Neuronal stem cell (in vitro differentiated cells): ENCODE data around the gene VPS8.

Source experiments
- DNase-seq: peaks from one replicate; pipeline ENCODE4 v3.0.0-alpha.2; 2013; ENCODE audit warnings: low spot score
- H2AFZ ChIP-seq: one replicate; pipeline ENCODE4 v1.6.1; 2013; ENCODE audit warnings: mild to moderate bottlenecking, low read length, inconsistent platforms
- H2AK5ac ChIP-seq: 2 replicates; pipeline ENCODE4 v1.6.1; 2013; ENCODE audit warnings: low read depth, mild to moderate bottlenecking, inconsistent platforms, low read length, moderate library complexity, mixed read lengths
- H2BK120ac ChIP-seq: 2 replicates; pipeline ENCODE4 v1.6.1; 2013; ENCODE audit warnings: low read depth, mild to moderate bottlenecking, inconsistent platforms, low read length, moderate library complexity, mixed read lengths
- H2BK12ac ChIP-seq: one replicate; pipeline ENCODE4 v1.6.1; 2013; ENCODE audit warnings: low read length, inconsistent platforms
- H2BK15ac ChIP-seq: 2 replicates; pipeline ENCODE4 v1.6.1; 2013; ENCODE audit warnings: mild to moderate bottlenecking, low read length, inconsistent platforms, mixed read lengths
- H2BK5ac ChIP-seq: one replicate; pipeline ENCODE4 v1.6.1; 2013; ENCODE audit warnings: inconsistent platforms, mild to moderate bottlenecking, low read length, moderate library complexity
- H3K14ac ChIP-seq: one replicate; pipeline ENCODE4 v1.6.1; 2013; ENCODE audit warnings: low read length, inconsistent platforms
- H3K18ac ChIP-seq: 2 replicates; pipeline ENCODE4 v1.6.1; 2013; ENCODE audit warnings: low read length, inconsistent platforms
- H3K23ac ChIP-seq: 2 replicates; pipeline ENCODE4 v1.6.1; 2013; ENCODE audit warnings: low read depth, mild to moderate bottlenecking, mixed read lengths, low read length, inconsistent platforms; ENCODE audit not compliant: poor library complexity
- H3K27ac ChIP-seq: replicated peaks from 3 replicates; pipeline ENCODE4 v1.5.1; 2013; ENCODE audit warnings: low read length, inconsistent platforms
- H3K27me3 ChIP-seq, 3 experiments: 2 replicates each; pipeline ENCODE4 v1.6.1; 2013; ENCODE audit warnings: low read length in 3 of 3, mild to moderate bottlenecking in 2 of 3, inconsistent platforms in 1 of 3, low read depth in 1 of 3, mixed read lengths in 1 of 3, moderate library complexity in 1 of 3; ENCODE audit not compliant: control insufficient read depth in 3 of 3, insufficient read depth in 3 of 3
- H3K36me3 ChIP-seq, 2 donors: replicated peaks in 1 of 2; 2 replicates each; pipeline ENCODE4 v1.6.1; 2013; ENCODE audit warnings: low read length in 2 of 2; ENCODE audit not compliant: control insufficient read depth in 2 of 2, insufficient read depth in 2 of 2
- H3K4ac ChIP-seq: 2 replicates; pipeline ENCODE4 v1.6.1; 2013; ENCODE audit warnings: inconsistent platforms, mild to moderate bottlenecking, low read length, moderate library complexity
- H3K4me1 ChIP-seq, 2 donors: 1 replicate in 1 of 2; 2 replicates in 1 of 2; pipeline ENCODE4 v1.6.1; 2013; ENCODE audit warnings: low read length in 2 of 2, low read depth in 1 of 2; ENCODE audit not compliant: control insufficient read depth in 2 of 2, insufficient read depth in 1 of 2
- H3K4me2 ChIP-seq: one replicate; pipeline ENCODE4 v1.6.1; 2013; ENCODE audit warnings: mild to moderate bottlenecking, low read length, inconsistent platforms; ENCODE audit not compliant: insufficient read depth, poor library complexity, severe bottlenecking
- H3K4me3 ChIP-seq, 2 donors: 2 replicates each; pipeline ENCODE4 v1.5.1; 2013; ENCODE audit warnings: low read length in 2 of 2, mild to moderate bottlenecking in 2 of 2, inconsistent platforms in 1 of 2, moderate library complexity in 1 of 2
- H3K79me1 ChIP-seq: one replicate; pipeline ENCODE4 v1.6.1; 2013; ENCODE audit warnings: low read depth, mild to moderate bottlenecking, inconsistent platforms, low read length, moderate library complexity
- H3K9ac ChIP-seq: one replicate; pipeline ENCODE4 v1.6.1; 2013; ENCODE audit warnings: mild to moderate bottlenecking, low read depth, low read length, inconsistent platforms; ENCODE audit not compliant: poor library complexity
- H3K9me3 ChIP-seq, 2 donors: replicated peaks in 1 of 2; 2 replicates each; pipeline versions ENCODE3 to v1.6.1; 2013; ENCODE audit warnings: low read length in 2 of 2, mild to moderate bottlenecking in 2 of 2, inconsistent platforms in 1 of 2, low read depth in 1 of 2, mixed read lengths in 1 of 2, moderate library complexity in 1 of 2; ENCODE audit not compliant: control insufficient read depth in 2 of 2, insufficient read depth in 1 of 2
- H4K8ac ChIP-seq: one replicate; pipeline ENCODE4 v1.6.1; 2013; ENCODE audit warnings: low read depth, mild to moderate bottlenecking, inconsistent platforms, low read length, moderate library complexity
- H4K91ac ChIP-seq: one replicate; pipeline ENCODE4 v1.6.1; 2013; ENCODE audit warnings: low read length, low read depth, mild to moderate bottlenecking, inconsistent platforms; ENCODE audit not compliant: poor library complexity
- WGBS, 2 donors: extraction: QIAGEN DNeasy Blood & Tissue Kit; methylation state at CpG; one replicate each; pipeline ENCODE4 v1.1.7; 2013; ENCODE audit warnings: missing lambda C conversion rate in 2 of 2, mixed read lengths in 1 of 2; ENCODE audit not compliant: insufficient read length in 2 of 2, insufficient replicate concordance in 1 of 2; ENCODE audit errors: extremely low coverage in 2 of 2; 5-methylcytosine and 5-hydroxymethylcytosine counted together

VPS8 gene

DNA sequence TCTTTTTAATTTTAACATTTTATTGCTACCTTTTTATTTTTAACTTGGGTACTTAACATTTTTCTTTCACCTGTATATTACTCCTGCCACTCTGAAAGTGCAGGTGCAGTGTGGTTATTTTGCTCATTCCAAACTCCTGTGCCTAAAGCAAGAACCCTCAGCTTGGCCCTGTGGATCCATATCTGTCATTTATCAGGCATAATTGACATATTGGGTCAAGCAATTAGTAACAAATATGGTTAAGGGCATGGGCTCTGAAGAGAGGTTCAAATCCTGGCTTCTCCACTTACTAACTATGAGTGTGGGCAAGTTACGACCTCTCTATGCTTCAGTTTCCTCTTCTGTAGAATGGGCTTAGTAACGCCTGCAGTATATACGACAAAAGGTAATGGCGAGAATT, 9.8 kb upstream of the VPS8 start:
- no peak overlapping the region for H3K4me3 ChIP-seq
- no peak overlapping the region for H3K18ac ChIP-seq
- H2AK5ac ChIP-seq = no peak overlapping the region
- H3K9me3 ChIP-seq = peaks cover 0 to 4% of the 10 kb centered on the region in 2 donors
- no peak overlapping the region for H3K9ac ChIP-seq
- DNase-seq = no peak
- H2BK120ac ChIP-seq = no peak overlapping the region
- H3K27me3 ChIP-seq = peaks cover 0 to 39% (median 0%) of the 10 kb centered on the region in 3 experiments
- H2BK12ac ChIP-seq = no peak overlapping the region
- H2BK15ac ChIP-seq = no peak overlapping the region
- no peaks in the 10 kb centered on the region for H3K4me1 ChIP-seq
- no peaks in the 10 kb centered on the region for H3K36me3 ChIP-seq
- no peaks in the 10 kb centered on the region for H3K79me1 ChIP-seq
- H2BK5ac ChIP-seq = no peak overlapping the region
- WGBS, 2 donors = no CpG with 5 or more reads among the region's 4 CpGs
- no peak overlapping the region for H2AFZ ChIP-seq
- no peak overlapping the region for H3K27ac ChIP-seq
- no peak overlapping the region for H4K91ac ChIP-seq
- no peak overlapping the region for H4K8ac ChIP-seq
- H3K4me2 ChIP-seq = no peak overlapping the region
- no peak overlapping the region for H3K4ac ChIP-seq
- no peak overlapping the region for H3K23ac ChIP-seq
- no peak overlapping the region for H3K14ac ChIP-seq

DNA sequence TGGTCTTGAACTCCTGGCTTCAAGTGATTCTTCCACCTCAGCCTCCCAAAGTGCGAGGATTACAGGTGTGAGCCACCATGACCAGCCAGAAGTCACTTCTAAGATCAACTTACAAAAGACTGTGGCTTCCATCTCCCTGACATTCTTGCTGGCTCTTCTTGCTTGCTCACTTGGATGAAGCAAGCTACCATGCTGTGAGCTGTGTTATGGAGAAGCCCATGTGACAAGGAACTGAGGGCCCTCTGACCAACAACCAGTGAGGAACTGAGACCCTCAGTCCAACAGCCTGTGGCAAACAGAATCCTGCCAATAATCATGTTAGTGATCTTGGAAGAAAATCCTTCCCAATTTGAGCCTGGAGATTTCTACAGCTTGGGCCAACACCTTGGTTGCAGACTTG, 7.2 kb upstream of the VPS8 start:
- no peak overlapping the region for H2BK5ac ChIP-seq
- H3K27me3 ChIP-seq = peaks cover 0 to 46% (median 0%) of the 10 kb centered on the region in 3 experiments
- H3K9me3 ChIP-seq = no peaks in the 10 kb centered on the region
- no CpG with 5 or more reads among the region's 1 CpG for WGBS, 2 donors
- no peak overlapping the region for H3K27ac ChIP-seq
- H3K18ac ChIP-seq = no peak overlapping the region
- H3K4me1 ChIP-seq = peaks cover 0 to 2% of the 10 kb centered on the region in 2 donors
- H3K23ac ChIP-seq = no peak overlapping the region
- no peak overlapping the region for H2BK120ac ChIP-seq
- H3K36me3 ChIP-seq = no peaks in the 10 kb centered on the region
- no peak overlapping the region for H3K4me3 ChIP-seq
- no peak overlapping the region for H2AFZ ChIP-seq
- no peak overlapping the region for H2AK5ac ChIP-seq
- no peak overlapping the region for H3K14ac ChIP-seq
- H4K91ac ChIP-seq = no peak overlapping the region
- no peak overlapping the region for H2BK15ac ChIP-seq
- no peak overlapping the region for H3K4me2 ChIP-seq
- H3K79me1 ChIP-seq = no peaks in the 10 kb centered on the region
- H3K4ac ChIP-seq = no peak overlapping the region
- no peak overlapping the region for H3K9ac ChIP-seq
- H2BK12ac ChIP-seq = no peak overlapping the region
- no peak overlapping the region for H4K8ac ChIP-seq
- no peak for DNase-seq

GRCh38 chr3:184805351-184806038, 6.5 kb upstream of the VPS8 start:
- DNase-seq = no peak
- WGBS, 2 donors = no CpG with 5 or more reads among the region's 3 CpGs
- H3K9me3 ChIP-seq = no peaks in the 10 kb centered on the region

GRCh38 chr3:184806567-184807271, 5.2 kb upstream of the VPS8 start:
- H3K27ac ChIP-seq = no peak overlapping the region
- H3K27me3 ChIP-seq = peaks cover 0 to 31% (median 0%) of the 10 kb centered on the region in 3 experiments
- no peaks in the 10 kb centered on the region for H3K79me1 ChIP-seq
- peaks cover 0 to 2% of the 10 kb centered on the region in 2 donors for H3K4me1 ChIP-seq
- no peak overlapping the region for H4K8ac ChIP-seq
- H2AFZ ChIP-seq = no peak overlapping the region
- no peak for DNase-seq
- H2BK5ac ChIP-seq = no peak overlapping the region
- no peaks in the 10 kb centered on the region for H3K36me3 ChIP-seq
- H2AK5ac ChIP-seq = no peak overlapping the region
- H3K18ac ChIP-seq = no peak overlapping the region
- no peak overlapping the region for H3K4me2 ChIP-seq
- H3K14ac ChIP-seq = no peak overlapping the region
- H2BK12ac ChIP-seq = no peak overlapping the region
- H2BK120ac ChIP-seq = no peak overlapping the region
- no peak overlapping the region for H4K91ac ChIP-seq
- H3K9me3 ChIP-seq = no peaks in the 10 kb centered on the region
- WGBS, 2 donors = no CpG with 5 or more reads among the region's 5 CpGs
- H3K4ac ChIP-seq = no peak overlapping the region
- H3K23ac ChIP-seq = no peak overlapping the region
- H2BK15ac ChIP-seq = no peak overlapping the region
- no peak overlapping the region for H3K4me3 ChIP-seq
- H3K9ac ChIP-seq = no peak overlapping the region

More at GRCh38 chr3:184805351-184806038, 6.5 kb upstream of the VPS8 start:
- Histone ChIP-seq H3K4ac (no peak overlapping the region), H3K4me3 (no peak overlapping the region), H3K4me1 (peaks cover 0 to 2% of the 10 kb centered on the region in 2 donors), H3K27me3 (peaks cover 0 to 41% (median 0%) of the 10 kb centered on the region in 3 experiments), H3K9ac (no peak overlapping the region), H2BK120ac (no peak overlapping the region), H2AFZ (no peak overlapping the region), H3K79me1 (no peaks in the 10 kb centered on the region), H4K91ac (no peak overlapping the region), H2BK5ac (no peak overlapping the region), H3K36me3 (no peaks in the 10 kb centered on the region), H3K18ac (no peak overlapping the region), H3K23ac (no peak overlapping the region), H2BK12ac (no peak overlapping the region), H4K8ac (no peak overlapping the region), H2AK5ac (no peak overlapping the region), H3K27ac (no peak overlapping the region), H3K4me2 (no peak overlapping the region), H3K14ac (no peak overlapping the region), H2BK15ac (no peak overlapping the region)
